Lung (tissue), 12 donors: ENCODE results near the gene SHLD1. TPM values are rescaled to one million over a fixed set of nuclear protein-coding genes. Genes with fewer than 3 reads are reported as not detected.

ENCODE experiments used
- ATAC-seq: fragments of 200-7000 bp; cut with Tn5 transposase; one replicate; pipeline ENCODE4 v1.9.1; 2020; ENCODE audit warnings: moderate number of reproducible peaks; ENCODE audit not compliant: insufficient read depth, low FRiP score
- DNase-seq, 3 donors: peaks; one replicate each; pipeline ENCODE4 v3.0.0-alpha.2; 2013 to 2017
- H3K27ac ChIP-seq, 2 donors: one replicate each; pipeline ENCODE4 v1.5.1; 2013; ENCODE audit warnings: mild to moderate bottlenecking in 2 of 2, moderate library complexity in 2 of 2, control low read depth in 1 of 2, inconsistent platforms in 1 of 2, low read depth in 1 of 2, low read length in 1 of 2
- H3K27me3 ChIP-seq, 3 donors: one replicate each; pipeline ENCODE4 v1.5.1; 2013; ENCODE audit warnings: low read length in 2 of 3; ENCODE audit not compliant: control insufficient read depth in 3 of 3, insufficient read depth in 3 of 3
- H3K36me3 ChIP-seq, 4 donors: one replicate each; pipeline ENCODE4 v1.5.1; 2013; ENCODE audit warnings: low read length in 4 of 4, mild to moderate bottlenecking in 1 of 4, moderate library complexity in 1 of 4; ENCODE audit not compliant: control insufficient read depth in 4 of 4, insufficient read depth in 4 of 4
- H3K4me1 ChIP-seq, 5 donors: one replicate each; pipeline ENCODE4 v1.5.1; 2013; ENCODE audit warnings: low read length in 5 of 5, mild to moderate bottlenecking in 2 of 5, moderate library complexity in 1 of 5; ENCODE audit not compliant: control insufficient read depth in 5 of 5, insufficient read depth in 5 of 5
- H3K4me3 ChIP-seq: one replicate; pipeline ENCODE4 v1.5.1; 2013; ENCODE audit warnings: mild to moderate bottlenecking, control low read depth, moderate library complexity
- H3K9ac ChIP-seq, 2 donors: one replicate each; pipeline ENCODE4 v1.5.1; 2013; ENCODE audit warnings: low read length in 2 of 2, control low read depth in 1 of 2; ENCODE audit not compliant: insufficient read depth in 1 of 2
- H3K9me3 ChIP-seq, 4 donors: one replicate each; pipeline ENCODE4 v1.5.1; 2013; ENCODE audit warnings: low read length in 3 of 4, mild to moderate bottlenecking in 1 of 4, moderate library complexity in 1 of 4; ENCODE audit not compliant: control insufficient read depth in 4 of 4, insufficient read depth in 3 of 4
- CTCF ChIP-seq: IDR thresholded peaks from 2 replicates; pipeline ENCODE4 v1.5.1; 2012; ENCODE audit warnings: mild to moderate bottlenecking; ENCODE audit errors: control extremely low read depth, extremely low read depth
- WGBS, 2 donors: extraction: QIAGEN DNeasy Blood & Tissue Kit; methylation state at CpG; one replicate each; pipeline ENCODE4 v1.1.7; 2013; 5-methylcytosine and 5-hydroxymethylcytosine counted together
- polyA plus RNA-seq, 2 donors: library from polyadenylated mRNA; stranded (reverse); fragments of 200-250 nt; gene quantifications; one replicate each; pipeline ENCODE4 v1.2.1, GENCODE V29; 2013
- total RNA-seq, 2 donors: library from RNA; depleted of rRNA in 1 of 2; stranded (reverse); fragments of >200 nt in 1 of 2; gene quantifications; one replicate each; pipeline ENCODE4 v1.2.1, GENCODE V29; 2014 to 2021
- donor health status: control.
- donor health status: control.
- donor health status: Bipolar disorder and iron deficiency.
- donor health status: healthy.
- donor health status: DM: yes; HTN: yes; CAD: no.

Gene SHLD1
- total and polyA plus RNA-seq, 4 donors: 5.0 to 6.8 (median 6.1) TPM

GRCh38 chr20:5751856-5752255 lies 1.7 kb downstream of the SHLD1 start:
- DNase-seq (no peak), ATAC-seq (no peak)
- no peak overlapping the region for H3K27ac ChIP-seq
- H3K9ac ChIP-seq: no peak overlapping the region
- no peaks in the 10 kb centered on the region for H3K36me3 ChIP-seq
- no peaks in the 10 kb centered on the region for H3K9me3 ChIP-seq
- TF ChIP-seq CTCF: no peak
- peaks cover 0 to 8% (median 0%) of the 10 kb centered on the region in 5 donors for H3K4me1 ChIP-seq
- H3K27me3 ChIP-seq: no peaks in the 10 kb centered on the region
- WGBS, 2 donors: 83 to 91% methylated on average over 4 of the region's 4 CpGs
- no peak overlapping the region for H3K4me3 ChIP-seq

- Histone ChIP-seq H3K27ac (no peak overlapping the region), H3K27me3 (no peaks in the 10 kb centered on the region), H3K4me1 (peaks cover 0 to 8% (median 0%) of the 10 kb centered on the region in 5 donors), H3K4me3 (no peak overlapping the region), H3K9ac (no peak overlapping the region), H3K9me3 (no peaks in the 10 kb centered on the region), H3K36me3 (peaks cover 0 to 3% (median 1%) of the 10 kb centered on the region in 4 donors)
- DNase-seq (no peak), ATAC-seq (no peak)
- no peak for TF ChIP-seq CTCF
- WGBS, 2 donors: 94 to 95% methylated on average over 7 of the region's 7 CpGs
Measured at GRCh38 chr20:5753814-5754213, 3.6 kb downstream of the SHLD1 start.

GRCh38 chr20:5757949-5758348 lies 7.7 kb downstream of the SHLD1 start:
- H3K4me1 ChIP-seq: peaks cover 0 to 2% (median 0%) of the 10 kb centered on the region in 5 donors
- no peak overlapping the region for H3K9ac ChIP-seq
- H3K27me3 ChIP-seq: no peaks in the 10 kb centered on the region
- H3K4me3 ChIP-seq: no peak overlapping the region
- WGBS, 2 donors: 90 to 95% methylated on average over 3 of the region's 3 CpGs
- peaks cover 2 to 5% (median 3%) of the 10 kb centered on the region in 4 donors for H3K36me3 ChIP-seq
- H3K27ac ChIP-seq: no peak overlapping the region
- DNase-seq: no peak
- no peaks in the 10 kb centered on the region for H3K9me3 ChIP-seq
- TF ChIP-seq CTCF: no peak
- no peak for ATAC-seq
